Omental fat pad (tissue), 4 donors: ENCODE measurements around the gene HPRT1. TPM values are rescaled to one million over a fixed set of nuclear protein-coding genes. Genes with fewer than 3 reads are reported as not detected.

Experiments
- ATAC-seq: fragments of 150-250 bp; one replicate; pipeline ENCODE4 v1.9.1; 2016; ENCODE audit warnings: mild to moderate bottlenecking, moderate library complexity; ENCODE audit not compliant: low FRiP score
- DNase-seq: peaks from one replicate; pipeline ENCODE4 v3.0.0-alpha.2; 2019; ENCODE audit warnings: low spot score
- CTCF ChIP-seq, 3 donors: fragments of 450-650 bp; IDR thresholded peaks; one replicate each; pipeline ENCODE4 v1.5.1; 2016 to 2017; ENCODE audit warnings: antibody characterized with exemption in 3 of 3, mild to moderate bottlenecking in 3 of 3, moderate library complexity in 2 of 3
- total RNA-seq, 4 donors: library from RNA; depleted of rRNA; stranded (reverse); fragments of >200 nt; gene quantifications; one replicate each; pipeline ENCODE4 v1.1.0, GENCODE V29; 2016

Gene HPRT1
- 10 to 100 TPM in 2 of 4 donors, 1 to 10 TPM in 2; 6.9 to 21.7 (median 10.6) TPM for total RNA-seq

GRCh38 chrX:134460005-134460861 is at the start of gene HPRT1:
TSS of gene HPRT1 (plus strand) at chrX:134460165. CDS start at chrX:134460312, 147 bp downstream.
- DNase-seq (no peak), ATAC-seq (peak; percentile 93)
- no peak for TF ChIP-seq CTCF (IDR thresholded peaks at IDR 0.05)

GRCh38 chrX:134416087-134416486 is 43.9 kb upstream of the HPRT1 start:
- no peak for DNase-seq
- ATAC-seq = no peak
- no peak for TF ChIP-seq CTCF (IDR thresholded peaks at IDR 0.05)

GRCh38 chrX:134418317-134419113 is 41.5 kb upstream of the HPRT1 start:
- no peak for TF ChIP-seq CTCF (IDR thresholded peaks at IDR 0.05)
- DNase-seq = no peak
- ATAC-seq = no peak

- no peak for TF ChIP-seq CTCF (IDR thresholded peaks at IDR 0.05)
- no peak for DNase-seq
- ATAC-seq = no peak
Measured at GRCh38 chrX:134419784-134420183, 40.2 kb upstream of the HPRT1 start.

- ATAC-seq (no peak), DNase-seq (no peak)
- TF ChIP-seq CTCF (IDR thresholded peaks at IDR 0.05) = no peak
Measured at GRCh38 chrX:134423606-134424005, 36.4 kb upstream of the HPRT1 start.

GRCh38 chrX:134426281-134426680 is 33.7 kb upstream of the HPRT1 start:
- TF ChIP-seq CTCF (IDR thresholded peaks at IDR 0.05) = no peak
- ATAC-seq = no peak
- DNase-seq = no peak
